K562 (cell line): ENCODE data around the gene KDM2A. TPM values are rescaled to one million over a fixed set of nuclear protein-coding genes. Genes with fewer than 3 reads are reported as not detected.

Experiments
- DNMT1 ChIP-seq: fragments of 450-650 bp; IDR thresholded peaks from 2 replicates; pipeline ENCODE4 v1.6.1; 2016; ENCODE audit warnings: antibody characterized with exemption, mild to moderate bottlenecking
- FIP1L1 ChIP-seq: fragments of 200-400 bp; formaldehyde crosslinking; IDR thresholded peaks from 2 replicates; pipeline ENCODE4 v1.6.1; 2018; ENCODE audit warnings: mild to moderate bottlenecking, low read depth, low read length; ENCODE audit not compliant: poor library complexity, severe bottlenecking
- NFATC3 ChIP-seq: fragments of 450-650 bp; IDR thresholded peaks from 2 replicates; pipeline ENCODE4 v1.6.1; 2017; ENCODE audit warnings: mild to moderate bottlenecking
- PCBP1 ChIP-seq: fragments of 200-400 bp; formaldehyde crosslinking; IDR thresholded peaks from 2 replicates; pipeline ENCODE4 v1.6.1; 2018; ENCODE audit warnings: mild to moderate bottlenecking, low read depth, low read length; ENCODE audit not compliant: poor library complexity, severe bottlenecking
- ZNF253 ChIP-seq: fragments of 250-450 bp; sonication (Bioruptor Pico); conservative IDR thresholded peaks from 2 replicates; pipeline ENCODE4 v1.6.1; 2021; ENCODE audit warnings: mild to moderate bottlenecking
- ZNF668 ChIP-seq: fragments of 250-450 bp; sonication (Bioruptor Pico); IDR thresholded peaks from 2 replicates; pipeline ENCODE4 v1.8.0; 2022; ENCODE audit warnings: mild to moderate bottlenecking, inconsistent platforms
- polyA plus RNA-seq, 8 experiments: library from polyadenylated mRNA; depleted of rRNA in 4 of 8; stranded (reverse) in 5 of 8; unstranded in 3 of 8; fragments of >200 nt; fragmentation: Nextera tagmentation in 2 of 8; fragmentation: Illumina TruSeq in 1 of 8; extraction: Ambion mirVana in 2 of 8; extraction: Trizol in 1 of 8; gene quantifications; 2 replicates each; pipeline versions ENCODE4 v1.2.1 to v1.2.3, GENCODE V29; 2011 to 2014; ENCODE audit warnings: inconsistent platforms in 1 of 8, missing spikeins in 1 of 8
- total RNA-seq, 7 experiments: library from RNA; depleted of rRNA in 6 of 7; stranded (reverse); fragments of >200 nt in 6 of 7; fragmentation: Illumina TruSeq in 2 of 7; extraction: Trizol in 2 of 7; gene quantifications; 2 replicates each; pipeline versions ENCODE4 v1.2.1 to v1.2.3, GENCODE V29; 2011 to 2021; ENCODE audit warnings: low replicate concordance in 1 of 7
- TF ChIP-seq, protein P1 (sequence below): IDR thresholded peaks from 2 replicates; pipeline ENCODE4 v1.6.1; 2011; ENCODE audit warnings: borderline replicate concordance, low read depth, mild to moderate bottlenecking, moderate library complexity, low read length; ENCODE audit not compliant: insufficient read depth, poor library complexity, severe bottlenecking
- TF ChIP-seq, protein P2 (sequence below): IDR thresholded peaks from 2 replicates; pipeline ENCODE4 v1.6.1; 2012; ENCODE audit warnings: low read depth, low read length, improper control_type of control experiment, borderline replicate concordance
- TF ChIP-seq, protein P3 (sequence below): fragments of 450-650 bp; formaldehyde crosslinking; IDR thresholded peaks from 2 replicates; pipeline ENCODE4 v1.4.0; 2022; ENCODE audit warnings: mild to moderate bottlenecking, moderate library complexity

KDM2A gene
- total and polyA plus RNA-seq, 9 of the 15 experiments (the other 6 are each of a cell fraction or from before 2014, with no cell fraction given): 5.0 to 39.3 (median 21.3) TPM

- TF ChIP-seq, protein P1, sequence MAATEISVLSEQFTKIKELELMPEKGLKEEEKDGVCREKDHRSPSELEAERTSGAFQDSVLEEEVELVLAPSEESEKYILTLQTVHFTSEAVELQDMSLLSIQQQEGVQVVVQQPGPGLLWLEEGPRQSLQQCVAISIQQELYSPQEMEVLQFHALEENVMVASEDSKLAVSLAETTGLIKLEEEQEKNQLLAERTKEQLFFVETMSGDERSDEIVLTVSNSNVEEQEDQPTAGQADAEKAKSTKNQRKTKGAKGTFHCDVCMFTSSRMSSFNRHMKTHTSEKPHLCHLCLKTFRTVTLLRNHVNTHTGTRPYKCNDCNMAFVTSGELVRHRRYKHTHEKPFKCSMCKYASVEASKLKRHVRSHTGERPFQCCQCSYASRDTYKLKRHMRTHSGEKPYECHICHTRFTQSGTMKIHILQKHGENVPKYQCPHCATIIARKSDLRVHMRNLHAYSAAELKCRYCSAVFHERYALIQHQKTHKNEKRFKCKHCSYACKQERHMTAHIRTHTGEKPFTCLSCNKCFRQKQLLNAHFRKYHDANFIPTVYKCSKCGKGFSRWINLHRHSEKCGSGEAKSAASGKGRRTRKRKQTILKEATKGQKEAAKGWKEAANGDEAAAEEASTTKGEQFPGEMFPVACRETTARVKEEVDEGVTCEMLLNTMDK: no peak
- TF ChIP-seq DNMT1: no peak
- no peak for TF ChIP-seq FIP1L1
- no peak for TF ChIP-seq ZNF253
- no peak for TF ChIP-seq PCBP1
- no peak for TF ChIP-seq ZNF668 (CRISPR knock-in tag)
- no peak for TF ChIP-seq NFATC3
- TF ChIP-seq, protein P2, sequence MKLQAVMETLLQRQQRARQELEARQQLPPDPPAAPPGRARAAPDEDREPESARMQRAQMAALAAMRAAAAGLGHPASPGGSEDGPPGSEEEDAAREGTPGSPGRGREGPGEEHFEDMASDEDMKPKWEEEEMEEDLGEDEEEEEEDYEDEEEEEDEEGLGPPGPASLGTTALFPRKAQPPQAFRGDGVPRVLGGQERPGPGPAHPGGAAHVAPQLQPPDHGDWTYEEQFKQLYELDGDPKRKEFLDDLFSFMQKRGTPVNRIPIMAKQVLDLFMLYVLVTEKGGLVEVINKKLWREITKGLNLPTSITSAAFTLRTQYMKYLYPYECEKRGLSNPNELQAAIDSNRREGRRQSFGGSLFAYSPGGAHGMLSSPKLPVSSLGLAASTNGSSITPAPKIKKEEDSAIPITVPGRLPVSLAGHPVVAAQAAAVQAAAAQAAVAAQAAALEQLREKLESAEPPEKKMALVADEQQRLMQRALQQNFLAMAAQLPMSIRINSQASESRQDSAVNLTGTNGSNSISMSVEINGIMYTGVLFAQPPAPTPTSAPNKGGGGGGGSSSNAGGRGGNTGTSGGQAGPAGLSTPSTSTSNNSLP: no peak
- TF ChIP-seq, protein P3, sequence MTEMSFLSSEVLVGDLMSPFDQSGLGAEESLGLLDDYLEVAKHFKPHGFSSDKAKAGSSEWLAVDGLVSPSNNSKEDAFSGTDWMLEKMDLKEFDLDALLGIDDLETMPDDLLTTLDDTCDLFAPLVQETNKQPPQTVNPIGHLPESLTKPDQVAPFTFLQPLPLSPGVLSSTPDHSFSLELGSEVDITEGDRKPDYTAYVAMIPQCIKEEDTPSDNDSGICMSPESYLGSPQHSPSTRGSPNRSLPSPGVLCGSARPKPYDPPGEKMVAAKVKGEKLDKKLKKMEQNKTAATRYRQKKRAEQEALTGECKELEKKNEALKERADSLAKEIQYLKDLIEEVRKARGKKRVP: no peak
Measured at GRCh38 chr11:67243051-67243450, 124.0 kb downstream of the KDM2A start (continued).
